Amniotic epithelial cell (primary cell): ENCODE measurements around the gene LEFTY1.

ENCODE experiments used
- DNase-seq: peaks from one replicate; pipeline ENCODE4 v3.0.0-alpha.2; 2010; ENCODE audit warnings: low read depth

Gene LEFTY1

DNA sequence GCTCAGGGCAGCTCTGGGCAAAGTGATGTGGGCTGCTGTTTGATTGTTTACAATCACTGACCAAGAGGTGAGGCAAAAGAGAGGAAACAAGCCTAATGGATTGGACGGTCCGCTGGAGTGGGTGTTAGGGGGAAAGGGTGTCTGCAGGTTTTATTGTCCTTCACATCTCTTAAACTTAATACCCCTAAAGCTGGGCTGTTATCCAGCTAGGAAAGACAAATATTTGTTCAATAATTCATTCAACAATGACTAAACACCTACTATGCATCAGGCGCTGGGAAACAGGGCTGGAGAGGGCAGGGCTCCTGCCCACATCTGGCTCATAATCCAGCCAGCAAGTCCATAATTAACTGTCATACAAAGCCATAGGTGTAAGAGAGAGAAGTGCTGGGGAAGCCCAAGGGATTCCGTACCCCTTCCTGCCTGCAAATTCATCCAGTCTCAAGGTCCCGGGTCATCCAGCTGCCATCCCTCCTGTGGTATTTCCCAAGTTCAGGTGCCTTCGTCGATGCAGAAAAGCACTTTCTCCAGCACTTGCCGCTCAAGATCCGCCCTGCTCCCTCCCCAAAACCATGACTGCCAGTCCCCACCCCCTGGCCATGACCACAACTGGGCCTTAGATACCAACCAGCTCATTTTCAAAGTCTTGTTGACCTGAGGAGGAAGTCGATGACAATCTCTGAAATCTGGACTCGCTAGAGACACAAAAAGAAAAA lies 17.4 kb downstream of the LEFTY1 start:
- no peak for DNase-seq

DNA sequence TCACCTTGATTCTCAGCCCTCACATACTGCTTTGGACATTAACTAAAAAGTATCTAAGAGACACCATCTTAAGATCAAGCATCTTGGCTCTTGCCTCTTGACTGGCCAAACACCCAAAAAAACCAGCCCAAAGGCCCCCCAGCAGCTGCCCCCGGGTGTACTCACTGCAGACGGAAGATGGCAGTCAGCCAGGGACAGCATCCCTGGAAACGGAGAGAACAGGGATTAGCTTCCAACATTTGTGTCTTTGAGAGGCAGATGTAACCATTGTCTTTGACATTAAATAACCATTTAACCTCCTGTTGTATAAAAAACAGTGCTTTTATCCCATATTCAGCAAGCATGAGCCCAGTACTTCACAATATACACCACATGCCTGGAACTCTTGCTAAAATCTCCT lies 18.0 kb downstream of the LEFTY1 start:
- no peak for DNase-seq

DNA sequence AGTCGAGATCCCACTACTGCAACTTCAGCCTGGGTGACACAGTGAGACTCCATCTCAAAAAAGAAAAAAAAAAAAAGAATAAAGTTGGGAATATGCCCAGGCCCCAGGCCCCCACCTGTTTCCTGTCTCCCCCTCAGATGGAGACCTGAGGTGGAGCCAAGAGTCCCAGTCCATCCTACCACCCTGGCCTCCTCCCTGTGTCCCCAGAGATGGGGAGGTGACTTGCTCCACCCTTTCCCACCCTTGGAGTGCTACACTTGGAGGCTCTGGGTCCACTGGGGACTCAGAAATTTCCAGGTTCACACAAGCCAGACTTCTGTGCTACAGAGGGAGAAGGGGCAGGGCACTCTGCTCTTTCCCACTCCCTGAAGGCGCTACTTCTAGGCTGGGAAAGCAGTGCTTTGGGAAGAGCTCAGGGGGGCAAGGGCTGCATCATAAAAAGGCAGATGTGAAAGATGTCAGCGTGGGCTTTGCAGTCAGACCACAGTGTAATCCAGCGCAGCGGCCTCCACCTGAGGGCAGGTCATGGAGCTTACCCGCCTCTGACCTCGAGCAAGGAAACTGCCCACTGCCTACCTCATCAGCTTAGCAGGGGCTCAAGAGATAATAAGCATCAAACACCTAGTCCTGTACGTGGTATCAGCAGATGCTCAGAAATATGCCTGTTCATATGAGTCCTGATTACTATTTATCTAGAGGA lies 20.2 kb downstream of the LEFTY1 start:
- no peak for DNase-seq

DNA sequence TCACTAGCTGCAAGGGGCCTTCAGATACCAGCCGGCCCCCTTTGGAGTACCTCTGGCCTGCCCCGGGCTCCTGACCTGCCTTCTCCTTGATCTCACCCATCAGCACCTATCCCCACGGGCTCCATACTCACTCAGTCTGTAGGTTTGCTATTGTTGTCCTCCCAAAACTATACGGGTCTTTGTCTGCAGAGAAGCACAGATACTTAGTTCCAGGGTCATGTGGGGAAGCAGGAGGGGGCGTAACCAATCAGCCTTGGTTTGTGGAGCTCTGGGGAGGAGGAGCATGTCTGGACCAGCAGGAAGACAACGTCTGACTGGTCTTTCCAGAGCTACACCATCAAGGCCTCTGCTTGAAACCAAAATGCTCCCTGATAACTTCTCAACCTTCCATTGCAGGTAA lies 22.0 kb downstream of the LEFTY1 start:
- DNase-seq: no peak

DNA sequence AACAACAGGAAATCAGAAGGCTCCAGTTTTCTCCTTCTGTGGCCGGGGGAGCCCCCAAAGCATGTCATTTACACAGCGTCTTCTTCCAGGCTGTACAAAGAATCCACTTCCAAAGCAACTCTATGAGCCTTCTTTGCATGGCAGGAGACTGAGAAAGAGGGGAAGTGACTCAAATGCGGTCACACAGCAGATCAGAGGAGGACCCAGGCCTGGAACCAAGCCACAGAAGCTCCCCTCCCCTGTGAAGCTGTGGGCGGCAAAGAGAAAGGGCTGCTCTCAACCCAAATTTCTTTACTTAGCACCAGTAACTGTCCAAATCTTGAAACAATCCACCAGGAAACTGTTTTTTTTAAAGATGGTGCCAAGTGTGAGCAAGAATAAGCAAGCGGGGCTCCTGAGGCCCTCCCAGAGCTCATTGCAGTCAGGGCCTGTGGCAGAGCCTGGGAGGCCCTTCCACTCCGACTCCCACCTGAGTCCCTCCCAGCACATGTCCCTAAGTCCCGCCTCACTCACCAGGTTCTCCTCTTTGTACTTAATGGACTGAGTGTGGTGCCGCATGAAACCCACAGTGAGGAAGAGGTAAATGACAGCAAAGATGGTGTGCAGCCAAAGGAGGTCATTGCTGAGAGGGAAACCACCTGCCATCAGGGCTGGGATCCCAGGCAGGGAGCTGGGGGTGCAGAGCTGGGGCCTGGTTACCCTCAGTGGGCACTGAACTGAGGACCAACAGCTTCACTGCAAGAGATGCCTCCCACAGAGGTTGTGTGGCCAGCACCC lies 22.7 kb downstream of the LEFTY1 start:
- DNase-seq: no peak

DNA sequence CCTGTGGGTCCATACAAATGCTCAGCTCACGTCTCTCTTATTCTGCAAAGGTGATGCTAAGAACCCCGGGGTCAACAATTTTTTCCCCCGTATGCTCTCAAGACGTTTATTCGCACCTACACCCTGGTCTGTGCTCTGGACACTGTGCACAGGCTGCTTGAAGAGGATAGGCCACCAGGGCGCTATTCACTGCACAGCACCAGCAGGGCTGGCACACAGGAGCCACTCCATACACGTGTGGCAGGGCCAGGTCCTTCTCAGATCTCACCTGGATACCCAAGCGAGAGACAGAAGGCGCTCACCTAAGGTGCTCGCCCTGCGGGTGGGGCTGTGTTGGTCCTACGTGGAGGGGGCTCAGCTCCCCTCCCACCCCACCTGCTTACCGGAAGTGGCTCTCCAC lies 23.4 kb downstream of the LEFTY1 start:
- DNase-seq: no peak

DNA sequence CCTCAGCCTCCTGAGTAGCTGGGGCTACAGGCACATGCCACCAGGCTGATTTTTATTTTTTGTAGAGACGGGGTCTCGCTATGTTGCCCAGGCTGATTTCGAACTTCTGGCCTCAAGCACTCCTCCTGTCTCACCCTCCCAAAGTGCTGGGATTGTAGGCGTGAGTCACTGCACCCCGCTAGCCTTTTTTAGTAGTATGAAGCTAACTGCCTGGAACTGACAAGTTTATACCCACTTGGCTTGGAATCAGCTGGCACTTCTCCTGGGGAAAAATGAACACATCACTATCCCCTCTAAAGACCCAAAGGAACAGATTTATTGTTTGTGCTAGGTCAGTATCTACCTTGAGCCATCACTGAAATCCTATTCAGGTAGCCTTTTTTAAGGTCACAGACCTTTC lies 25.8 kb downstream of the LEFTY1 start:
- no peak for DNase-seq

DNA sequence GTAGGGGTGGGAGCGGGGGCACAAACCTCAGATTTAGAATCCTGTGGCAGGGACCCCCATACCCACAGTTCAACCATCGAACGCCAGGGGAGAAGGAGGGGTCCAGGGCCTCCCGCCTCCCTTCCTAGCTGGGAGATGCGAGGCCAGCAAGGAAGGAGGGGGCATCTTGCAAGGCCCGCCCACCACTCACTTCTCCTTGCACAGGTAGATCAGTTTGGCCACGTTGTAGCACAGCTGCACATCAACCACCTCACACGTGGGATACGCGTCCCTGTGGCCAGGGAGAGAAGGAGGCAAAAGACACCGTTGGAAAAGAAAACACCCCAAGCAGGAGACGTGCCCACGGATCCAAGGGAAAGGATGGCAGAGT lies 26.4 kb downstream of the LEFTY1 start:
- DNase-seq: no peak

DNA sequence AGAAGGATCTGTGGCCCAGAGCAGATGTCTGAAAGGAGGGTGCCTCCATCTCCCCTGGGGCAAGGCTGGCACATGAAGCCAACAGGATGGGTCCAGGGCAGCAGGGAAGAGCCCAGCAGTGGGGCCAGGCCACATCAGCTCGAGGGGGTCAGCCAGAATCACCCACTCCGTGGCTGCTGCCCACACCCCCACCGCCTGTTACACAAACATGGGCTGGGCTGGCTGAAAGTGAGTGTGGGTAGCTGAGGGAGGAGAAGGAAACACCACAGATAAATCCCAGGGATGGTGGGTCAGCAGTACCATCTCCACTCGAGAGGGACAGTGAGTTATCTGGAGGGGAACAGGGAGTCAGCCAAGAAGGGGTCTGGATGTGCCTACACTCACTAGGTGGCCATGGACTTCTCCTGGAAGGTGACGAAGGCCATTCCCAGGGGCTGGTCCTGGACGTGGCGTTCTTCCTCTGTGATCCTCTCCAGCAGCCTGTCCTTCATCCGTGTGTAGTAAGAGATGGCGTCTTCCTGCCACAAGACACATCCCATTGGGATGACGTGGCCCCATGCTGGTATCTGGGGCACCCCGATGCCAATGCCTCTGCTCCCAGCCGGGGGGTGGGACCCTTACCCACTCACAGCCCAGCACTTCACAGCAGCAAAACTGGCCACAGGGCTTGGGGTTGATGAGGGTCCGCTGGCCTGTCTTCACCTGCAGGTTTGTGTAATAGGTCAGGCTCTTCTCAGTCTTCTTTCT lies 26.9 kb downstream of the LEFTY1 start:
- DNase-seq: no peak

DNA sequence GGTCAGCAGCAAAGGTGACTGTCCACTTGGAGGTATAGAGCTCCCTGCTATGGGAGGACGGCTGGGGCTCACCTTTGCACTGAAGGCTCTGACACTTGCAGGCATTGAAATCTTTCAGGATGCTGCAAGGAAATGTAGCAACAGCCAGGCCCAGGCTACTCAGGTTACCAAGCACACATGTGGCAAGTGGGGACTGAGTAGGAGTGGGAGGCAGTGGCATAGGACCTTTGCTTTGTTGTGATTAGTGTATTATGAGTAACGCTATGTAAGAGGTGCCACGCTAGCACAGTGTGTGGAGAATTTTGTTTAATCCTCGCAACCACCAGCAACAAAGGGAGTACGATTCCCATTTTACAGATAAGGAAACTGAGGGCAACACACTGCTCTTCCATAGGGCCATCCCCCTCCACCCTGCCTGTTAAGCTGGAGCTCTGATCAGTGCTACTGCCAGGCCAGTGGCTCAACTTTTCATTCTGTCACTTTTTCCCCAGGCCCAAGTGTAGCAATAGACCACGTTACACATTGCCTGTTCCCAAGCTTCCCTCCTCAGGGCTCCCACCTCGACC lies 28.0 kb downstream of the LEFTY1 start:
- DNase-seq: no peak

DNA sequence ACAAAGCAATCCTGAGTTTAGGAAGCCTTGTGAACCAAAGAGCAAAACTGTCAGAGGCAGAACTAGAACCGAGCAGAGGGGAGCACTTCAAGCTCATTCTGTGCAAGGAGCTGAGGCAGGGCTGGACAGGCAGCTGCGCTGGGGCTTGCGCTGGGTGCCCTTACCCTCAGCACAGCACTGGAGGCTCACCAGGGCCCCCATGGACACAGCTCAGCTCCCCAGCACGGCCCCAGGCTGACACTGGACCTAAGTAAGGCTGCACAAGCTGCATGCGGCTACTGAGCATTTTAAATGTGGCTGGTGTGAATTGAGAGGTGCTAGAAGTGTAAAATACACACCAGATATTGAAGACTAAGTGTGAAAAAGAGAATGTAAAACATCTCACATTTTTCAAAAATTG lies 28.8 kb downstream of the LEFTY1 start:
- DNase-seq: no peak

DNA sequence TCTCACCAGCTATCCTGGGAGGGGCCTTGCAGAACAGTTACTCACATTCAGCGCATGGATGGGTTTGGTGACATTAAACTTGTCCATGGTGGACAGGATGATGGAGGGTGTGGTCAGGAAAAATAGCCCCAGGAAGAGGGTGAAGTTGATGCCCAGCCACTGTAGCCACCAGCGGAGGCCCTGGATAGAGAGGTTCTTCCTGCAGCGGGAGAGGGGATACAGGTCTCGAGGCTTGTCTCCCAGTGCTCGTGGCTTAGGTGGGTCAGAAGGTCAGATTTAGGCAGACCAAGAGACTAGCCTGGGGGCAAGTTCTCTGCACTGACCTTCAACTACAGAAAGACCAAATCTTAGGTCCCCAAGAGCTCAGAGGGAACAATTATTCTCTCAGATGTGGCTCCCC lies 29.8 kb downstream of the LEFTY1 start:
- DNase-seq: no peak

DNA sequence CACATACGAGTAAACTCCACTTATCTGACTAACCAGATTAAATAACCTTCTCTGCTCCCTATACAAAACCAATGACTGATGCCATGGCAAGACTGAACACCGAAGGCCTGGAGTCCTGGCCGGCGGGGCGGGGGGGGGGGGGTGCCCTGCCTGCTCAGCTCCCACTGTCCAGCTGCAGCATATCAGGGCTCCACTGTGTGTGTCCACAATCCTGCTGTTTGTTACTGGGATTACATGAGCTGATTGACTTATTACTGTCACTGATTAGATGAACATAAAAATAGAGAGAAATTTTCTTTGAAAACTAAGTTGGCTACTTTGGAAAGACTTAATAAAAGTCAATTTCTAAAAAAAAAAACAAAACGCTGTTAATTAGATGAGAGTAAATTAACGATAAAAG lies 31.7 kb downstream of the LEFTY1 start:
- no peak for DNase-seq

DNA sequence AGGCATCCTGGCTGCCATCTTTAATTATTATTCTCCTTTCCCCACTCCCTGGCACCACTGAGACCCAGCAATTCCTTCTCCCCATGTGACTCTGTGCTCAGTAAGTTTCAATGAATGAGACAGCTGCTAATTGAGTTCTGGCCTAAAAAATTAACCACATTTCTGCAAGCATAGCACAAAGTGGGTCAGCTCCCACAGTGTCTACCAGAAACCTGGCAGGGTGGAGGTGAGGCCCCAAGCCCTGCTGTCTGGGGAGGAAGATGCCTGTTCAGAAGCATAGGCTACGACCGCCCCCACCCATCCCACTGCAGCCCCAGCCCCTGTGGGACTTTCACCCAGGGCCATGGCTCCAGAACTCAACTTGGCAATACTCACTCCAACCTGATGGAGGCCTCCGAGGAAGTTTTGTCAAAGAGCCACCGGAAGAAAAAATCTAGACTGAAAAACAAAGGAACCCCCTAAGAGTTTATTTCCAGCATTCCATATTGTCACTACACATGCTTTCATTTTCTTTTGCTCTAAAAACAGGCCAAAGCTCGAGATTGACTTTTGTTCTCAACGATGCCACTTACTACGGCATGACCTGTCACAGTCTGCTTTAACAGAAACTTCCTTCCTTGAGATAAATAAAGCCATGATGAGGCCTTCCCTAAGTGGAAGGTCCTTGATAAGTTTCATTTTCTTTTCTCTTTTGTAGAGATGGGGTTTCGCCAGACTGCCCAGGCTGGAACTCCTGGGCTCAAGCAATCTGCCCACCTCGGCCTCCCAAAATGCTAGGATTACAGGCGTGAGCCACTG lies 33.2 kb downstream of the LEFTY1 start:
- DNase-seq: no peak

DNA sequence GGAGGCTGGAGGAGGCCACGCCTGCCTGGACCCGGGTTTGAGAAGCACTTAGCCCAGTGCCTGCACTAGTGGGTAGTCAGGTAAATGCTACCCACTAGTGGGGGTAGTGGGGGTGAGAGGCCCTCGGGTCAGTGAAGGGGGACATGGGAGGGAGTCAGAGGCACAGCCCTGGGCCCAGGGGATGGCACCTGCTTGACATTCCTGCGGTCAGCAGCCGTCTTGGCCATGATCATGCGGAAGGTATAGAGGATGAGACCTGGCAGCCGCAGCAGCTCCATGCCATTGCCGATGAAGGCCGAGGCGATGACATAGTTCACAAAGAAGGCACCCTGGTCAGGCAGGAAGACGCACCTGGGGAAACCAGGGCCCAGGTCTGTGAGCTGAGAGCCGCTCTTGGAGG lies 35.5 kb downstream of the LEFTY1 start:
- no peak for DNase-seq

DNA sequence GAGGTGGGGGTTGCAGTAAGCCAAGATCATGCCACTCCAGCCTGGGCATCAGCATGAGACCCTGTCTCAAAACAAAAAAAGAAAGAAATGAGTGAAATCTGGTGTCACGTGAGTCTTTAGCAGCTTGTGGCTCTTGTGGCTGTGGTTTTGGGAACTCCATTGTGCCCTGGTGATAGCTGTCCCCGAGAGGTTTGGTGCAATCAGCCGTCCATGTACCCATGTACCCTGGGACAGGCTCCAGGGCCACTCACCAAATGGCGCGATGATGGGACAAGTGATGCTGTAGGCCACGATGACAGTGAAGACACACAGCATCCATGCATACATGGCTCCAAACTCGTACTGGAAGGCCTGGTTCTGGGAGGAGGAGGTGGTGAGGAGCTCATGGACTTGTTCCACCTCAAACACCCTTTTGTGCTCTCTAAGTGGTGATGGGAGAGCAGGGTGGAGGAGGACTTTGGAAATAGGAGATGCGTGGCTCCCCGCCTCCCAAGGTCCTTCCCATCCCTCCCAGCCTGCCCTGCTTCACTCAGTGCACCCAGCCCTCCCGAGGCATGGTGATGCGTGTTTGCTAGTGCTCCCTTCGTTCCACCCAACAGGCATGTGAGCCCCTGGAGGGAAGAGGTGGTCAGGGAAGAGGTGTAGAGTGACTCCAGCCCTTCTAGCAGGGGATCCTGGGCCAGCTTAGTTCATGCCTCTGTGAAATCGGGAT lies 36.4 kb downstream of the LEFTY1 start:
- DNase-seq: no peak

DNA sequence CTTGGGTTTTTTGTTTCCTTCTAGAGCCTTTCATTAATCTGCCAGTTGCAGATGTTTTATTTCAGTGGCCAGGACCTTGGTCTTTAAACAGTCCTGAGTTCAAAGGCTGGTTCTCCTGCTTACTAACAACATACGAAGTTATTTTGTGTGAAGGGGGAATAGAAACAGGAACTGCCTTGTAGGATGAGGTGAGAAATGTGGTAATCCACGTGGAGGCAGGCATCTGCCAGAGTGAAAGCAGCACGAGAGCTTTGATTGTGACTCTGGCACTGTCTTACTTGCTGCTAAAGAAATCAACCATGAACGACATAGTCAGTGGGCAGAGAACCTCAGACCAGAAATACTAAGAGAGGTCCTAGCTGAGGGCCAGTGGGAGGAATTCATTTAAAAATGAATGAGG lies 37.1 kb downstream of the LEFTY1 start:
- no peak for DNase-seq

DNA sequence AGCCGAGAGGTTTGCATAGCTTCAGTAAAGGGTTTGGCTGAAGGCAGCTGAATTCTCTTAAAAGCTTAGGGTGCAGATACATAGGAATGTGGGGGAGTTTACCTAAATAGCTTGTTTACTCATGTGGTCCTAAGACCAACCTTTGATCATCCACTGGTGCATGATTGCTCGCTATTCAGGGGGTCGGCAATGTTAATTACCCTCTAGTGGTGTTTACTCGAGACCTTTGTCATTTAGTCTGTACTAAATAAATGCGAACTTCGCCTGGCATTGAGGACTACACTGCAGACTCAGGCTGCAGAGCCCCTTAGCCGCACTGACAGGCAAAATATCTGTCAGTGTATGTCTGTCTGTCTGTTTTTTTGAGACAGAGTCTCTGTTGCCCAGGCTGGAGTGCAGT lies 38.6 kb downstream of the LEFTY1 start:
- no peak for DNase-seq

DNA sequence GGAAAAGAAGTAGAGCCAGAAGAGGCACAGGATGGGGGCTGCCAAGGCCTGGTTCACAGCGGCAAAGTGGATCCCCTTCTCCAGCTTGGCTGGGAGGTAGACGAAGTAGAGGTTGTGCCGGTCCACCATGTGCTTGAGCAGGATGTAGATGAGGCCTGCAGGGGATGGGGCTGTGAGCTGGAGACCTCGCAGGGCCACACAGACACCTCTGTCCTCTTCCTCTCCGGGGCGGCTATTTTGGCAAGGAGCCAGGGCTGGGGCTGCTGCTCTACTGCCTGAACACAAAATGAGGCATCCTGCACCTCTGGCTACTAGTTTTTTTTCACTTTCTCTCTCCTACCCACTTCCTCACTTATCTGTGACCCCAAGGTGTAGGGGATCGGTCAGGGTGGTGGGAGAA lies 39.0 kb downstream of the LEFTY1 start:
- DNase-seq: no peak

DNA sequence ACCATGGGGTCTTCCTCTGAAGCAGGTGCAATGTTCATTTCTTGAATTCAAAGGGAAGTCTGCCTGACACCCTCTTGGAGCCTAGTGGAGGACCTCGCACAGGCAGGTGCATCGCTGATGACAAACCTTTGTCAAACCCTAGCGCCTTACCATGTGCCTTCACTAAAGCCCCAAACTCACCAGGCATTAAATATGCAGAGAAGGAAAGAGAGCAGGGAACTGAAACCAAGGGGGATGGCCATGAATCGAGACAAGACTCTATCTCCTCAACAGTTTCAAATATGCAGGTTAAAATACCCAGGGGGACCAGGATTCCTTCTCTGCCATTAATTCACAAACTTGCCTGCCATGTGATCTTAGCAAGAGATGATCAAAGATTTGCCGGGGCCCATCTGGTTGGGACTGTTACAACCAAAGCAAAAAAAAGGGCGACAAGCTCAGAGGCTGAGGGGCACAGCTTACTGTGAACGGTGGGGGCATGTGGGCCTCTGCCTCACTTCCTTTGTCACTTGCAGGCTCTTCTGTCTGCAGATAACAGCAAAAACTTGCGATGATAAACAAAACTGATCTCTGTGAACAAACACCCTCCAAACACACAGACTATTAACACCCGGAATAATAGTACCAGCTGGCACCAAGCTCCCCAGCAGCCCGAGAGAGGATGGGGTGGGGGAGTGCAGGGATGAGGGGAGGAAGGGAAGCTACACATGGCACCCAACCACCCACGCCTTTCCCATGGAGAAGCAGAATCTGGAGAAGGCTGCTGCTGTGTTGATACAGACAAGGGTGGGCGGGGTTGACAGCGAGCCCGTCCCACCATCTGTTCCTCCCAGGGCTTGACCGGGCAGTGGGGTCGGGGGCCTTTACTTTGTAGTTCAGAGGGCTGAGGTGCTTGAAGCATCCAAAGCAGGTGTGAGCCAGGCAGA lies 40.7 kb downstream of the LEFTY1 start:
- DNase-seq: peak; percentile 77
